ENCODE results near the gene EXOC6. TPM values are rescaled to one million over a fixed set of nuclear protein-coding genes. Genes with fewer than 3 reads are reported as not detected.

Gene EXOC6
- 12.9 TPM for total RNA-seq (2021; ENCODE audit: unreplicated experiment)
- polyA plus RNA-seq (2012): 10.0 and 12.4 TPM in 2 replicates
- percentile 71 among the genes with signal in this experiment for Bru-seq, nascent RNA
- BruChase-seq, experiment 1, labeled RNA remaining after a 6-hour chase: percentile 56 among the genes with signal in this experiment
- percentile 60 among the genes with signal in this experiment for BruChase-seq, experiment 2, labeled RNA remaining after a 2-hour chase
- long read RNA-seq, transcript EXOC6-201 (22 exons, 3,564 nt): major isoform, 13 of 20 reads
- long read RNA-seq, partial matches to known transcripts: 2 of 20 reads
- long read RNA-seq, other reads (novel, unspliced or antisense): 5 of 20 reads

- BruUV-seq (replicated peaks): no TSS peak
- RAD21 ChIA-PET (ENCODE audit: low non-redundant PET in 1 of 2, low total read pairs in 2 of 2, uncharacterized antibody in 2 of 2, unreplicated experiment in 2 of 2): interaction anchor here in 1 of 2 experiments (0.7 kb wide), 1 partner anchor 20 kb away, joined by 3 read pairs; no protein-coding TSS in a partner anchor
- TF ChIP-seq CEBPB (IDR thresholded peaks at IDR 0.05; ENCODE audit: low read depth): no peak
- TF ChIP-seq FOSL1 (IDR thresholded peaks at IDR 0.05; ENCODE audit: low read depth): no peak
- TF ChIP-seq ZFX (IDR thresholded peaks at IDR 0.05): peak; percentile 81
- TF ChIP-seq EZH2 (IDR thresholded peaks at IDR 0.05): no peak
- TF ChIP-seq REST (IDR thresholded peaks at IDR 0.05; ENCODE audit: low read depth): no peak
- TF ChIP-seq ZNF274 (IDR thresholded peaks at IDR 0.05; ENCODE audit: low read depth, low read length): no peak
- no peak for TF ChIP-seq RAD21 (IDR thresholded peaks at IDR 0.05; ENCODE audit: low read depth)
- TF ChIP-seq TCF7L2 (IDR thresholded peaks at IDR 0.05; ENCODE audit: borderline replicate concordance, extremely low read depth, insufficient read depth, insufficient read length): peak; percentile 6
- no peak for TF ChIP-seq POLR2A (IDR thresholded peaks at IDR 0.05; ENCODE audit: borderline replicate concordance, extremely low read depth, insufficient read depth, insufficient read length)
- 0 out of 2 replicates have a peak, but pooled peaks have one; percentile 34 for TF ChIP-seq SIN3A (IDR thresholded peaks at IDR 0.05; ENCODE audit: low read depth)
- TF ChIP-seq SRF (IDR thresholded peaks at IDR 0.05; ENCODE audit: low read depth): no peak
- no peak for TF ChIP-seq EZH2phosphoT487 (IDR thresholded peaks at IDR 0.05; ENCODE audit: borderline replicate concordance)
- TF ChIP-seq MAX (IDR thresholded peaks at IDR 0.05): no peak; the same call in 1 of the 2 replicates
- TF ChIP-seq, protein P1, sequence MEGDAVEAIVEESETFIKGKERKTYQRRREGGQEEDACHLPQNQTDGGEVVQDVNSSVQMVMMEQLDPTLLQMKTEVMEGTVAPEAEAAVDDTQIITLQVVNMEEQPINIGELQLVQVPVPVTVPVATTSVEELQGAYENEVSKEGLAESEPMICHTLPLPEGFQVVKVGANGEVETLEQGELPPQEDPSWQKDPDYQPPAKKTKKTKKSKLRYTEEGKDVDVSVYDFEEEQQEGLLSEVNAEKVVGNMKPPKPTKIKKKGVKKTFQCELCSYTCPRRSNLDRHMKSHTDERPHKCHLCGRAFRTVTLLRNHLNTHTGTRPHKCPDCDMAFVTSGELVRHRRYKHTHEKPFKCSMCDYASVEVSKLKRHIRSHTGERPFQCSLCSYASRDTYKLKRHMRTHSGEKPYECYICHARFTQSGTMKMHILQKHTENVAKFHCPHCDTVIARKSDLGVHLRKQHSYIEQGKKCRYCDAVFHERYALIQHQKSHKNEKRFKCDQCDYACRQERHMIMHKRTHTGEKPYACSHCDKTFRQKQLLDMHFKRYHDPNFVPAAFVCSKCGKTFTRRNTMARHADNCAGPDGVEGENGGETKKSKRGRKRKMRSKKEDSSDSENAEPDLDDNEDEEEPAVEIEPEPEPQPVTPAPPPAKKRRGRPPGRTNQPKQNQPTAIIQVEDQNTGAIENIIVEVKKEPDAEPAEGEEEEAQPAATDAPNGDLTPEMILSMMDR (IDR thresholded peaks at IDR 0.05 in 2 of 3, conservative IDR thresholded peaks at IDR 0.05 in 1 of 3; ENCODE audit: borderline replicate concordance in 1 of 3, insufficient read depth in 1 of 3, low read depth in 2 of 3, low read length in 2 of 3): no peak
- TF ChIP-seq ELF1 (IDR thresholded peaks at IDR 0.05; ENCODE audit: borderline replicate concordance, low read depth): no peak
- peak; percentile 83 for TF ChIP-seq POLR2AphosphoS5 (IDR thresholded peaks at IDR 0.05; ENCODE audit: low read depth, low read length)
- TF ChIP-seq CBX3 (IDR thresholded peaks at IDR 0.05; ENCODE audit: low read depth): no peak
- no peak for TF ChIP-seq JUND (IDR thresholded peaks at IDR 0.05)
- no peak for TF ChIP-seq ATF3 (IDR thresholded peaks at IDR 0.05)
- TF ChIP-seq YY1 (IDR thresholded peaks at IDR 0.05; ENCODE audit: extremely low read depth, insufficient replicate concordance, low read depth, low read length): peak; percentile 93
Observed at GRCh38 chr10:92848441-92849233, at the start of gene EXOC6. Gene EXOC6 (plus strand): TSS chr10:92848520. CDS start chr10:92848534, 14 bp downstream.

More at GRCh38 chr10:92848441-92849233, at the start of gene EXOC6:
- H3K9me3 ChIP-seq (ENCODE audit: control insufficient read depth in 1 of 2, insufficient read depth in 1 of 2, low read depth in 1 of 2, low read length in 2 of 2): no peaks in the 10 kb centered on the region
- DNase-seq (ENCODE audit: low read depth, low spot score): peak; percentile 71
- ChIA-PET CTCF (interaction anchor here (1.0 to 3.7 kb wide), 3 partner anchors 10 to 32 kb away, joined by 3 to 12 read pairs (median 3); no protein-coding TSS in a partner anchor), POLR2A (interaction anchor here (0.6 to 1.3 kb wide), 2 partner anchors 14 to 21 kb away, joined by 5 read pairs; no protein-coding TSS in a partner anchor)
- peak within 1 kb of the TSS; percentile 73 to 89 for H3K4me3 ChIP-seq (replicated peaks in 1 of 2; ENCODE audit: low read depth in 1 of 2, low read length in 2 of 2)
- H3K9ac ChIP-seq (ENCODE audit: low read length): peak within 1 kb of the TSS; percentile 70
- H2AFZ ChIP-seq (ENCODE audit: low read depth, low read length, poor library complexity, severe bottlenecking): peak within 1 kb of the TSS; percentile 84
- H3K27me3 ChIP-seq (ENCODE audit: insufficient read depth, low read length): no peaks in the 10 kb centered on the region
- H3K36me3 ChIP-seq (ENCODE audit: control insufficient read depth in 1 of 2, insufficient read depth in 2 of 2, low read length in 2 of 2): no peaks in the 10 kb centered on the region
- H3K27ac ChIP-seq (ENCODE audit: low read depth, low read length): peak within 1 kb of the TSS; percentile 68
- H3K9me2 ChIP-seq (ENCODE audit: insufficient read depth): no peaks in the 10 kb centered on the region
- peak within 1 kb of the TSS; percentile 86 for H3K4me2 ChIP-seq (ENCODE audit: low read length)
- peak; percentile 86 for ATAC-seq
- H3K4me1 ChIP-seq (ENCODE audit: control insufficient read depth in 1 of 2, insufficient read depth in 2 of 2, low read length in 2 of 2): peaks cover 4 to 15% of the 10 kb centered on the region in 2 experiments; a peak in 3 of 4 replicates
- no peaks in the 10 kb centered on the region for H4K20me1 ChIP-seq (ENCODE audit: insufficient read depth)
- peaks cover 14% of the 10 kb centered on the region for H3K79me2 ChIP-seq (ENCODE audit: insufficient read depth, low read length)
- intact Hi-C loops (cut with micrococcal nuclease): loop anchor here (10.0 kb wide), 1 partner anchor 254 kb away; the partner anchor contains the start of gene KIF11
